ENCODE data around the gene CCDC127. TPM values are rescaled to one million over a fixed set of nuclear protein-coding genes. Genes with fewer than 3 reads are reported as not detected.
A peak's percentile ranks its signal among the peaks of the same experiment; 100 is the strongest.

Gene CCDC127
- total RNA-seq, 2 donors from 2014 or later: 3.5 to 5.3 TPM

- Histone ChIP-seq H3K4me1 (no peaks in the 10 kb centered on the region), H3K9ac (ENCODE audit: low read depth in 2 of 2, low read length in 2 of 2) (no peak overlapping the region), H3K9me3 (no peaks in the 10 kb centered on the region), H3K27ac (no peak overlapping the region), H3K27me3 (no peaks in the 10 kb centered on the region), H3K36me3 (no peaks in the 10 kb centered on the region), H3K4me3 (no peak overlapping the region)
- no peak for DNase-seq
- no peak for TF ChIP-seq CTCF (IDR thresholded peaks at IDR 0.05)
- intact Hi-C loops (cut with DNase I): no loop called here
These were observed 58.3 kb downstream of the CCDC127 start for GRCh38 chr5:159448-160172.

GRCh38 chr5:158807-159447 lies 59.0 kb downstream of the CCDC127 start:
- no peak for DNase-seq
- no peaks in the 10 kb centered on the region for H3K36me3 ChIP-seq
- H3K9me3 ChIP-seq: no peaks in the 10 kb centered on the region
- H3K9ac ChIP-seq (ENCODE audit: low read depth in 2 of 2, low read length in 2 of 2): no peak overlapping the region
- H3K4me3 ChIP-seq: no peak overlapping the region
- no peak for TF ChIP-seq CTCF (IDR thresholded peaks at IDR 0.05)
- H3K27ac ChIP-seq: no peak overlapping the region
- H3K4me1 ChIP-seq: no peaks in the 10 kb centered on the region
- intact Hi-C loops (cut with DNase I): no loop called here
- H3K27me3 ChIP-seq: no peaks in the 10 kb centered on the region

- H3K36me3 ChIP-seq: no peaks in the 10 kb centered on the region
- intact Hi-C loops (cut with DNase I): no loop called here
- DNase-seq: no peak
These were observed 60.2 kb downstream of the CCDC127 start for GRCh38 chr5:157801-158200.

GRCh38 chr5:157126-157715 lies 60.7 kb downstream of the CCDC127 start:
- no peak overlapping the region for H3K27ac ChIP-seq
- peak; percentile 8 for DNase-seq
- no peaks in the 10 kb centered on the region for H3K27me3 ChIP-seq
- H3K36me3 ChIP-seq: no peaks in the 10 kb centered on the region
- no peaks in the 10 kb centered on the region for H3K9me3 ChIP-seq
- no peak for TF ChIP-seq CTCF (IDR thresholded peaks at IDR 0.05)
- no peak overlapping the region for H3K4me3 ChIP-seq
- intact Hi-C loops (cut with DNase I): no loop called here
- H3K9ac ChIP-seq (ENCODE audit: low read depth in 2 of 2, low read length in 2 of 2): no peak overlapping the region
- no peaks in the 10 kb centered on the region for H3K4me1 ChIP-seq

More at GRCh38 chr5:157801-158200, 60.2 kb downstream of the CCDC127 start:
- Histone ChIP-seq H3K4me1 (no peaks in the 10 kb centered on the region), H3K9ac (ENCODE audit: low read depth in 2 of 2, low read length in 2 of 2) (no peak overlapping the region), H3K27me3 (no peaks in the 10 kb centered on the region), H3K27ac (no peak overlapping the region), H3K4me3 (no peak overlapping the region), H3K9me3 (no peaks in the 10 kb centered on the region)
- no peak for TF ChIP-seq CTCF (IDR thresholded peaks at IDR 0.05)

GRCh38 chr5:156411-157072 lies 61.4 kb downstream of the CCDC127 start:
- intact Hi-C loops (cut with DNase I): no loop called here
- Histone ChIP-seq H3K36me3 (no peaks in the 10 kb centered on the region), H3K4me1 (no peaks in the 10 kb centered on the region), H3K4me3 (no peak overlapping the region), H3K27ac (no peak overlapping the region), H3K27me3 (no peaks in the 10 kb centered on the region), H3K9me3 (no peaks in the 10 kb centered on the region), H3K9ac (ENCODE audit: low read depth in 2 of 2, low read length in 2 of 2) (no peak overlapping the region)
- no peak for TF ChIP-seq CTCF (IDR thresholded peaks at IDR 0.05)
- peak; percentile 12 for DNase-seq

Measured in colonic mucosa (tissue), 4 donors.